GM18519 (cell line): ENCODE measurements around the gene ADM2.

ENCODE experiments used
- ATAC-seq: cut with Tn5 transposase; IDR thresholded peaks from one replicate; pipeline ENCODE4 v1.9.1; 2021; ENCODE audit warnings: mild to moderate bottlenecking, moderate library complexity; ENCODE audit not compliant: unreplicated experiment, low FRiP score

Gene ADM2

DNA sequence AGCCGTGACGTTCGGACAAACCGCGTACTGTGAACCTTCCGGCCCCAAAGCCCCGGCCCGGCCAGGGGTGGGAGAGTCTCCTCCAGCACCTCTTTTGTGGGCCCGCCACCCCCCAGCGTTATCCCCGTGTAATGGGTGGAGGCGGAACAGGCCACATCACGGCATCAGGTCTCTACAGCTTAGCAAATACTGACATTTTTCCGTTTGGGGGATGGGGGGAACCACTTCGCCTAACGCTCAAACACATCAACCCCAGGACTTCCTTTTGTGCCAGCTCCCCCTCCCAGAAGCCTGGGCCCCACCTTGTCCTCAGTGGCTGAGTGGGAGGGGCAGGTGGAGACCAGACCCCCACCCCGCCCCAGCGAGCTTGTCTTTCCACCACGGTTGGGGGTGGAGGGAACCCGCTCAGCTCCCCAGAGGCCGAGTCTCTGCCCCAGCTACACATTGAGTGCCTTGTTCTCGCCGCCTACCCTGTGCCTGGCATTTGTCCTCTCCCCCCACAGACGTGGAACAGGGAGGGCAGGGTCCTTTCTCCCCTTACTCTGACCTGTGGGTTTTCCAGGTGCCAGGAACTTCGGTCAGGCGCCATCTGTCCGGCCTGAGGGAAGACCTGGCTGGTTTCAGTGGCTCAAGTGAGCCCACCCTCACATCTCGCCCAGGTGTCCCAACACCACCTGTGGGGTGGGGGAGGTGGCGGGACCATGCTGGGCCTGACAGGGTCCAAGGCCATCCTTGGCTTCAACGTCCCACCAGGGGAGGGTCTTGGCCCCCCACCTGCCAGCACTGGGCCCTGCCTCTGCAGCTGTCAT is 36.1 kb upstream of the ADM2 start:
- ATAC-seq, result no peak

DNA sequence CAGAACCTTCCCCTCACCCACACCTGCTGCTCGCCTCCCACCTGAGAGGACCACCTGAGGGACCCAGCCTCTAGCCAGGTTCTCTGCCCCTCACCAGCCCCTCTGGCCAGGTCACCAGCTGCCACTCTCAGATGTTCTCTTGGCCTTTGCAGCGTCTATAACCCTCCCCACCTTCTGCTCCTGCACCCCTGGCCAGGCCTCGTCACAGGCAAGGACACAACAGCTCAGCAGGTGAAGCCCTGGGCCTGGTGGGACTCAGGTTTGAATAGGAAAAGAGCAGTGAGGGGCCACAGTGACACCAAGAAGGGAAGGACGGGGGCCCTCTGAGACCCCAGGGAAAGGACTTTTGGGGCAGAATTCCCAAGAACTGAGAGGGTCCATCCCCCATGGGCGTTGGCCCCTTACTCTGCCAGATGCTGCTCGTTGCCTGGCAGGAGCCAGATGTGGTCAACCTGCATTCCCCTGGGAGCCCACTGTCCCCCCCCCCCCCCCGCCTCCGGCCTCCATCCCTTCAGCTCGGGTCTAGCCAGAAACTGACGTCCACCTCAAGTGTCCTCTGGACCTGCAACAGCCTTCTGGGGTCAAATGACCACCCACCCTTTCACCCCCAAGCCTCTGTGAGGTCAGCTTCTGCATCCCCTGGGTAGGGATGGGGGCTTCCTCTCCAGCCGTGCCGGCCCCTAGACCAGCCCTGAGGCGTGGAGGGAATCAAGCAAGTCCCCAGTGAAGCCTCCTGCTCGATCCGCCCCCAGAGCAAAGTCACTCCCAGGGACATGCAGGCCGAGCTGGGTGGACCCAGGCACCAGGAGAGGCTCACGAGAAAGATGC is 35.2 kb upstream of the ADM2 start:
- ATAC-seq, result no peak

GRCh38 chr22:50446708-50447575 is 34.4 kb upstream of the ADM2 start:
- ATAC-seq, result no peak

- ATAC-seq, result no peak
These were observed 33.5 kb upstream of the ADM2 start for GRCh38 chr22:50447576-50448551.

DNA sequence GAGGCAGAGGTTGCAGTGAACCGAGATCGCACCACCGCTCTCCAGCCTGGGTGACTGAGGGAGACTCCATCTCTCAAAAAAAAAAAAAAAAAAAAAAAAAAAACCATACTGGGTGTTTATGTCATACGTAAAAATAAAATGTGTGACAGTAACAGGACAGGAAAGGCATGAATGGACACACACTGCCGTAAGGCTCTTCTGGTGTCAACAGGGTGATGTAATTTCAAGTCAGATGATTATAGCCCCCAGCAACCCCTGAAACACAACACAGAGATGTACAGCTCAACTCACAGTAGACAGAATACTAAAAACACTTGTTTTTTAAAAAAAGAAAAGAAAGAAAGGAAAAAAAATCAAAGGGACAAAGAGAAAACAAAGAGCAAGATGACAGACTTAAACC is 28.7 kb upstream of the ADM2 start:
- ATAC-seq, result no peak

DNA sequence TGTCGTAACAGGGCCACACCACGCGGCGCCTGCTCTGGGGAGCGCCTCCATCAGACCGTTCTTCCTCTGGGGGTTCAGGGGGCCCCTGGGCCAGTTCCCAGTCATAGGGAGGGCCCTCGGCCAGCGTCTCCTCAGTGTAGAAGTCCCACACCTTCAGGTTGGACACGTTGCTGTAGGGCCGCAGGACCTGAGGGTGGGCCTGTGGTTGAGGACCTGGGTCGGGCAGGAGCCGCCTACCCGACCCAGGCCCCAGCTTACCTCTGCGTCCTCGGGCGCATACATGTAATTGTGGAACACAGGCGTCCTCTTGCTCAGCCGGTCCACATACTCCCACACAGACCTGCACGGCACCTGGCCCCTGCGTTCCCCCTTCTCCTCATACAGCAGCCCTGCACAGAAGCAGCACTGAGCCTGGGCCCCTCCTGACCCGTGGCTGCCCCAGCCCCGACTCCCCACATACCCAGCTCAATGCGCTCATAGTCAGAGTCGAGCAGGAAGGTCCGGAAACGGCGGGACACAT is 26.7 kb upstream of the ADM2 start:
- no peak for ATAC-seq

DNA sequence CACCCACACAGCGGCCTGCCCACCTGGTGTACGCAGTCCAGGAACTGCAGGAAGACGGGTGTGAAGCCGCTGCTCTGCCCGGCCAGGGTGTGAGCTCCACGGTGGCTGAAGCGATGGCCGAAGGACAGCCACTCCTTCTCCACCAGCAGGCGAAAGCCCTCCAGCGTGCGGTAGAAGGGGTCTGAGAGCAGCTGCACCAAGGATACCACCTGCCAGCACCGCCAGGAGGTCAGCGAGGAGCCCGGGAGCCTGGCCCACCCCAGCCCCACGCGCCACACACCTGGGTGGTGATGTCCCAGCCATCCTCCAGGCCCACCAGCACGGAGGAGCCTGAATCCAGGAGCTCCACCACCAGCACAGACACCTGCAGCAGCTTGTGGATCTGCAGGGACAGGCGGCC is 26.1 kb upstream of the ADM2 start:
- ATAC-seq, result no peak

DNA sequence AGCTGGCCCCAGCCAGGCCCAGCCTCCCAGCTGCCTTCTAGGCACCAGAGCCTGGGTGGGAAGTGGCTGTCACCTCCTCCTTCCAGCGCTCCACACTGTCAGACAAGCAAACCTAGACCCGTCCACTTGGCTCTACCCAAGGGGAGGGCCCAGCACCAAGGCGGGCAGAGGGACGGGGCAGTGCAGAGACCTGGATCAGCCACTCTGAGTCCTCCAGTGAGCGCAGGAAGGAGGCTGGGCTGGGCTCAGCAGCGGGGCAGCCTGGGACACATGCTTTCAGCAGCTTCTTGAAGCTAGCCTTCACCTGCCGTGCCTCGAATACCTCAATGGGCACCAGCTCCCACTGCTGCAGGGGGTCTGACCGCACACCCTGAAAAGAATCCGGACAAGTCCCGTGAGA is 25.3 kb upstream of the ADM2 start:
- no peak for ATAC-seq

DNA sequence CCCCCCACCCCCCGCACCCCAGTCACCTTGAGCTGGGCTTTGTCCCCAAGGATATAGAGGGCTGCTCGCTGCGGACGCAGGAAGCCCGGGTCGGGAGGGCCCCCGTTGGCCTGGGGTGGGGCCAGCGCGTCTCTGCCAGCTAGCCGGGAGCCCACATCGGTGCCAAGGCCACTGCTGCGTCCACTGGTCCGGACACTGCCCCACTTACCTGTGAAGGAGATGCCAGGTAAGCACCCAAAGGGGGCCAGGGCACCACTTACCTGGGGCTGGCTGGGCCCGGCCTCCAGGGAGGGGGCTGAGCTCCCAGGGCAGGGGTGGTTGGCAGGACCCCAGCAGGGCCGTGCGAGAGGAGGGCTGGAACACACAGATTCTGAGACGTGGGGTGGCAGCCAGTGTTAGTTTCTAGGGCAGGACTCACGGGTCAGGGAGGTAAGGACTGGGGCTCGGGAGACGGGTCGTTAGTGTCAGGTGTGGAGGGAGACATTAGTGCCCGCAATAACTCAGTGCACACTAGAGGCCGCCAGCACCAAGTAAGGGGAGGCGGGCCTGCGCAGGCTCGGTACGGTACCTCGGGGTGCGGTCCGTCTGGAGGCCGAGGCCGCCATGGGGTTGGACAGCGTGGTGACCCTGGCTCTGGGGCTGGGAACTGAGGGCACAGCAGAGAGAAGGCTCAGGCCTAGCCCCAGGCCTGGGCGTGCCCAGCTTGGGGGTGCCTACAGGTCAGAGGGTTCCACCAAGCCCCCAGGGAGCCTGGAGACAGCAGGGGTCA is 24.7 kb upstream of the ADM2 start:
- no peak for ATAC-seq

DNA sequence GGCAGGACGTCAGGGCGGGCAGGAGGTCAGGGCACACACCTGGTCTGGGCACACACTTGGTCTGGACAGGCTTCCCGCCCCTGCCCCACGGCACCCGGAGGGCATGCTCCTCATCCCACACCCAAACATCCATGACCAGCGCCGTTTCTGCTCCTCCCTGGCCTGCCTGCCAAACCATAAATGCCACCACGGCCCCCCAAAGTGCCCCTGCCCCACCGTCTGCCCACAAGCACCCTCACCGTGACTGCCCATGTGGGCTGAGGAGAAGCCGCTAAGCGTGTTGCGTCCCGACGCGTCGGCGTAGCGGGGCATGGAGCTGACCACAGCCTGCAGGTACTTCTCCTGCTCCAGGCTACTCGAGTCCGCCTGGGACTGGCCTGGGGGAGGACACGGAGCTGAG is 22.3 kb upstream of the ADM2 start:
- no peak for ATAC-seq

DNA sequence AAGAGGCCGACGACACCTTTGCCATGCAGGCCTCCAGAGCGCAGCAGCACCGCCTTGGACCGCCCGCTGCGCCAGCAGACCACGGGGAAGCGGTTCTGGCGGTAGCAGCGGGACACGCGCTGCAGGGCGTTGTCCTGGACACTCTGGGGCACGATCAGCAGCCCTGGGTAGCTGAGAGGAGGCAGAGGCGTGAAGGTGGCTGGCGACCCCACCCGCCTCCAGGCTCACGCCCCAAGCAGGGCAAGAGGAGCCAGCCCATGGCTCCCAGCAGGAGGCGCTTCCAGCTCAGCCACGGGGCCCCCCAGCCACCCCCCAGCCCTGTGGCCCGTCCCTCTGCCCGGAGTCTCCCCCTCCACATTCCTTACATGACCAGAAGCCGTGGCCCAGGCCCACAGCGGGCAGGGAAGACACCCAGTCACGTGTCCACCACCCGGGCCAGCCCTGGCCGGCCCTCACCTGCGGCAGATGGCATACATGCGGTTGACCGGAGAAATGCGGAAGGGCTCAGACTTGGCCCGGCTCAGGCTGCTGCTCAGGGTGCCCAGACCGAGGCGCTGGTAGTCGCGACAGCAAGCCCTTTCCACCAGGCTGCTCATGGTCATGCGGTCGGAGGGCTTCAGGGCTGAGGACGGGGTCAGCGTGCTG is 21.7 kb upstream of the ADM2 start:
- no peak for ATAC-seq

GRCh38 chr22:50460938-50461337 is 20.4 kb upstream of the ADM2 start:
- ATAC-seq, result no peak

DNA sequence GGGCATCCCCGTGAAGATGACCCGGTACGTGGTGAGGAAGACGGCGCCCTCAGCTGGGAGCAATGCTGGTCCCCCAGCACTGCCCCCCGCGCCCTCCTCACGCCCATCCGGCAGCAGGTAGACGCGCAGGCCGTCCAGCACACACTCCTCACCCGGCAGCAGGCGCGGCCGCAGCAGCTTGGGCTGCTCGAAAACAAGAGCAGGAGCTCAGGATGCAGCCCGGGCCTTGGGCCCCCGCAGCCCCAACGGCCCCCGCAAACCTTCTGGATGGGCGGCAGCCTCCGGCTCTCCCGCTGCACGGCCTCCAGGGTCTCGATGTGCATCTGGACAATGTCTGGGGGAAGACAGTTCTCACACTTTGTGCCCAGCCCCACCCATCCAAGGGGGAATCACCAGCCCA is 19.8 kb upstream of the ADM2 start:
- no peak for ATAC-seq

- ATAC-seq, result no peak
These were observed 19.3 kb upstream of the ADM2 start for GRCh38 chr22:50461979-50462540.

DNA sequence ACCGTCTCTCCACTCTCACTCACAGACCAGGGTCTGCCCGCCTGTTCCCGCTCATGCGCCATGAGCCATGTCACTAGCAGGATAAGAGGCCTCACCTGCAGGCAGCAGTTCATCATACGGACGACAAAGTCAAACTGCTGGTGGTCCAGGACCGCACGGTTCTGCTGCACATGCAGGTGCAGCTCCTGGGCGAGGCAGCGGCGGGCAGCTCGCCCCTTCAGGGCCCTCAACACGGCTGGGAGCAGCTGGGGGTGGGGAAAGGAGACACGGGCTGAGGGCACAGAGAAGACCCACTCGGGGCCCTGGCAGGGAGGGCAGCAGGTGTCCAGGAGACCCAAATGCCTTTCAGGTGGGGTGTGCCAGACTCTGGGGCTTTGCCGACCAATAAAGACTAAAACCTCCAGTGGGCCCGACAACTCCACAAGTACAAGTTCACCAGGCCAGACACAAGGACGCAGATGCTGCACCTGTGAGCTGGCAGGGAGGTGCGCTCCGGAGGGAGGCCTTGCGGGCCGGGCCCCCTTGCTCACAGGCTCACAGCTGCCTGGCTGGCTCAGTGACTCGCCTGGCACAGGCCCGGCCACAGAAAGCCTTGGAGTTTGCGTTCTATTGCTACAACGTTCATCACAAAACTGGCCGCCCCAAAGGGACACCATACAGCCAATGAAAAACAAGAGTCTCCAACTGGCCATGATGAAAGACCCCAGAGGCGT is 18.0 kb upstream of the ADM2 start:
- no peak for ATAC-seq

DNA sequence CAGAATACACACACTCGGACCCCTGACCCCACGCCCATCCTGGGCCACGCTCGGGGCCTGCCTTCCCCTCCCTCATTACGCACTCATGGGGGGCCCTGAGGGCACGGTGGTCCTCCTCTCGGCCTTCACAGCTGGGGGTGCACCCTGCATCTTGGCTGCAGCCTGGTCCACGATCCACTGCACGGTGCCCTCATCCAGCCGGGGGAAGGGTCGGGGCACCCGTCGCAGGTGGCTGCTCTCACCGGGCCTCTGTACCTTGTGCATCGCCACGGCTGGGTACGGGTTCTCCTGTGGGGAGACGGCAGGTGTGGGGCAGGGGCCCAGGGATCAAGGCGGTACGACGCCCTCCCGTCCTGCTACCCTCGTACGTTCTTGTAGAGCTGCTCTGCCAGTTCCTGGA is 16.9 kb upstream of the ADM2 start:
- no peak for ATAC-seq
